ENCODE data around the gene ESYT1.

ESYT1 gene

GRCh38 chr12:56189918-56190694 lies 62.0 kb downstream of the ESYT1 start (continued):
- TF ChIP-seq ZNF416 (tag by site-specific recombination; IDR thresholded peaks at IDR 0.05) (no peak), ZNF626 (tag by site-specific recombination; IDR thresholded peaks at IDR 0.05) (no peak), ZBTB26 (tag by site-specific recombination; optimal IDR thresholded peaks at IDR 0.05) (peak; percentile 70), FEZF1 (tag by site-specific recombination; IDR thresholded peaks at IDR 0.05) (no peak; the same call in 1 of the 2 replicates)

- ChIA-PET CTCF (interaction anchor here (0.7 to 6.1 kb wide), 10 partner anchors 16 to 446 kb away, joined by 3 to 86 read pairs (median 13); partner anchors contain the start of genes ANKRD52, ESYT1, RNF41 and RPL41), POLR2A (interaction anchor here (0.7 to 5.3 kb wide), 9 partner anchors 16 to 109 kb away, joined by 3 to 59 read pairs (median 14); partner anchors contain the start of genes CS, MYL6, PA2G4 and RNF41)
- Histone ChIP-seq H3K36me3 (ENCODE audit: control insufficient read depth in 2 of 2, insufficient read depth in 1 of 2, low read length in 2 of 2) (peaks cover 7 to 16% of the 10 kb centered on the region in 2 experiments), H3K4me3 (ENCODE audit: low read depth, low read length) (peak overlapping the region; percentile 27), H3K9me3 (ENCODE audit: control insufficient read depth, insufficient read depth, low read depth, low read length) (no peaks in the 10 kb centered on the region), H3K27ac (ENCODE audit: extremely low read depth, low read depth, low read length) (peak overlapping the region; percentile 86), H3K4me1 (ENCODE audit: control insufficient read depth, insufficient read depth, low read length) (no peaks in the 10 kb centered on the region; the same call in 1 of the 2 replicates)
- peak; percentile 59 for TF ChIP-seq IKZF3 (tag by site-specific recombination; IDR thresholded peaks at IDR 0.05)
- no peak for TF ChIP-seq ZNF416 (tag by site-specific recombination; IDR thresholded peaks at IDR 0.05)
- no peak for TF ChIP-seq ATF2 (tag by site-specific recombination; IDR thresholded peaks at IDR 0.05; ENCODE audit: low read depth)
- TF ChIP-seq ZNF677 (tag by site-specific recombination; IDR thresholded peaks at IDR 0.05): no peak
- TF ChIP-seq ZNF335 (tag by site-specific recombination; conservative IDR thresholded peaks at IDR 0.05): no peak
- TF ChIP-seq ZNF398 (tag by site-specific recombination; IDR thresholded peaks at IDR 0.05): no peak
- no peak for TF ChIP-seq ZNF501 (tag by site-specific recombination; IDR thresholded peaks at IDR 0.05)
- TF ChIP-seq ZSCAN18 (tag by site-specific recombination; IDR thresholded peaks at IDR 0.05): no peak
- TF ChIP-seq PRDM1 (tag by site-specific recombination; IDR thresholded peaks at IDR 0.05): 0 out of 2 replicates have a peak, but pooled peaks have one; percentile 57
- no peak for TF ChIP-seq ZNF350 (tag by site-specific recombination; IDR thresholded peaks at IDR 0.05)
- TF ChIP-seq ZNF426 (tag by site-specific recombination; IDR thresholded peaks at IDR 0.05): no peak
- TF ChIP-seq RBAK (tag by site-specific recombination; IDR thresholded peaks at IDR 0.05): no peak
- no peak for TF ChIP-seq ZNF302 (tag by site-specific recombination; IDR thresholded peaks at IDR 0.05; ENCODE audit: low read depth)
- no peak for TF ChIP-seq GLI4 (tag by site-specific recombination; IDR thresholded peaks at IDR 0.05)
- no peak for TF ChIP-seq ZNF23 (tag by site-specific recombination; IDR thresholded peaks at IDR 0.05; ENCODE audit: borderline replicate concordance)
- TF ChIP-seq ZNF24 (tag by site-specific recombination; IDR thresholded peaks at IDR 0.05): no peak
These were observed 62.7 kb downstream of the ESYT1 start for GRCh38 chr12:56190695-56191155.
